HepG2 (cell line): Measurements from ENCODE around the gene ITGA2. TPM values are rescaled to one million over a fixed set of nuclear protein-coding genes. Genes with fewer than 3 reads are reported as not detected.

ENCODE experiments used
- ATAC-seq: fragments of 200-7000 bp; cut with Tn5 transposase; 3 replicates; pipeline ENCODE4 v1.9.1; 2020; ENCODE audit warnings: mild to moderate bottlenecking, moderate library complexity
- BruUV-seq: library from RNA; stranded (reverse); fragments of 400-500 nt; replicated peaks from 2 replicates; lab custom pipeline; 2021; lab: Mats Ljungman, UMichigan
- CTCF ChIA-PET: fragments of 300-600 bp; formaldehyde crosslinking; extraction: SDS; loops from one replicate; lab custom pipeline; 2021; ENCODE audit warnings: low total read pairs, inconsistent platforms, low intra/inter-chr PET ratio; lab: Yijun Ruan, JAX
- POLR2A ChIA-PET: fragments of 350-600 bp; sonication (Branson Sonifier 250); formaldehyde crosslinking; loops from one replicate; lab custom pipeline; 2020; ENCODE audit warnings: antibody characterized with exemption, inconsistent platforms; lab: Yijun Ruan, JAX
- DNase-seq: peaks from one replicate; pipeline ENCODE4 v3.0.0-alpha.2; 2015; ENCODE audit warnings: low spot score
- FAIRE-seq: peaks from 3 replicates; lab custom pipeline; 2011; peaks lifted over from hg19 to GRCh38; lab: Jason Lieb, UNC
- H2AFZ ChIP-seq: one replicate; pipeline ENCODE4 v1.6.1; 2011; ENCODE audit warnings: low read length, inconsistent platforms
- H3K27ac ChIP-seq: fragments of 300-600 bp; 3 replicates; pipeline ENCODE4 v1.8.0; 2011; ENCODE audit warnings: mixed run types, mild to moderate bottlenecking, mixed read lengths, low read length, inconsistent platforms; ENCODE audit not compliant: insufficient read depth; ENCODE audit errors: extremely low read length
- H3K27me3 ChIP-seq, 2 experiments: fragments of 200-600 bp in 1 of 2; 2 replicates in 1 of 2; 3 replicates in 1 of 2; pipeline versions ENCODE4 v1.6.0 to v1.8.0; 2011; ENCODE audit warnings: low read length in 2 of 2, mild to moderate bottlenecking in 2 of 2, moderate library complexity in 2 of 2, inconsistent platforms in 1 of 2; ENCODE audit not compliant: insufficient read depth in 2 of 2, control insufficient read depth in 1 of 2
- H3K36me3 ChIP-seq, 2 experiments: fragments of 200-600 bp in 1 of 2; replicated peaks in 1 of 2; 2 replicates in 1 of 2; 3 replicates in 1 of 2; pipeline versions ENCODE4 v1.5.1 to v1.8.0; 2011; ENCODE audit warnings: low read length in 2 of 2, inconsistent platforms in 1 of 2; ENCODE audit not compliant: insufficient read depth in 2 of 2, control insufficient read depth in 1 of 2
- H3K4me1 ChIP-seq: 2 replicates; pipeline ENCODE4 v1.5.1; 2012; ENCODE audit warnings: low read length, inconsistent platforms; ENCODE audit not compliant: insufficient read depth
- H3K4me2 ChIP-seq: 2 replicates; pipeline ENCODE4 v1.6.0; 2011; ENCODE audit warnings: low read depth, low read length, inconsistent platforms
- H3K4me3 ChIP-seq, 3 experiments: fragments of 200-600 bp in 1 of 3; sonication (generic), shearing (Covaris generic) in 1 of 3; replicated peaks in 1 of 3; 2 replicates each; pipeline ENCODE4 v1.5.1; 2011 to 2016; ENCODE audit warnings: low read length in 3 of 3, inconsistent platforms in 2 of 3, low read depth in 2 of 3, mild to moderate bottlenecking in 2 of 3, control low read depth in 1 of 3, mixed read lengths in 1 of 3; ENCODE audit not compliant: insufficient read depth in 1 of 3
- H3K79me2 ChIP-seq: one replicate; pipeline ENCODE4 v1.6.1; 2011; ENCODE audit warnings: low read length, inconsistent platforms; ENCODE audit not compliant: insufficient read depth
- H3K9ac ChIP-seq: 2 replicates; pipeline ENCODE4 v1.6.0; 2011; ENCODE audit warnings: mild to moderate bottlenecking, low read depth, low read length, inconsistent platforms; ENCODE audit not compliant: insufficient read depth
- H3K9me3 ChIP-seq: 2 replicates; pipeline ENCODE4 v1.5.1; 2012; ENCODE audit warnings: mild to moderate bottlenecking, low read length
- H4K20me1 ChIP-seq: 2 replicates; pipeline ENCODE4 v1.6.0; 2011; ENCODE audit warnings: inconsistent platforms, mild to moderate bottlenecking, low read length, moderate library complexity; ENCODE audit not compliant: insufficient read depth
- AGO1 ChIP-seq: fragments of 200-400 bp; formaldehyde crosslinking; IDR thresholded peaks from 2 replicates; pipeline ENCODE4 v1.6.1; 2017; ENCODE audit warnings: mild to moderate bottlenecking, low read depth, low read length, moderate library complexity; ENCODE audit not compliant: poor library complexity, severe bottlenecking
- CREB3 ChIP-seq: sonication (generic); formaldehyde crosslinking; IDR thresholded peaks from 2 replicates; pipeline ENCODE4 v1.5.0; 2020; ENCODE audit warnings: missing genetic modification reagents
- DNMT3B ChIP-seq: conservative IDR thresholded peaks from 2 replicates; pipeline ENCODE4 v1.6.1; 2016; ENCODE audit warnings: missing biosample characterization, control low read depth
- FOXP4 ChIP-seq: sonication (generic); formaldehyde crosslinking; IDR thresholded peaks from 2 replicates; pipeline ENCODE4 v1.4.0; 2020; ENCODE audit warnings: missing genetic modification reagents
- GMEB2 ChIP-seq: IDR thresholded peaks from 2 replicates; pipeline ENCODE4 v1.6.1; 2016; ENCODE audit warnings: missing biosample characterization, missing genetic modification reagents, low read depth
- HDAC1 ChIP-seq: sonication (generic); formaldehyde crosslinking; IDR thresholded peaks from 2 replicates; pipeline ENCODE4 v1.5.1; 2020; ENCODE audit warnings: mild to moderate bottlenecking, missing genetic modification reagents
- HIVEP1 ChIP-seq: sonication (generic); formaldehyde crosslinking; IDR thresholded peaks from 2 replicates; pipeline ENCODE4 v1.4.0; 2020; ENCODE audit warnings: mild to moderate bottlenecking, missing genetic modification reagents
- PBX3 ChIP-seq: sonication (generic); formaldehyde crosslinking; IDR thresholded peaks from 2 replicates; pipeline ENCODE4 v1.8.1; 2023; ENCODE audit warnings: missing genetic modification reagents, inconsistent platforms, borderline replicate concordance
- PHB2 ChIP-seq: fragments of 450-650 bp; IDR thresholded peaks from 2 replicates; pipeline ENCODE4 v1.6.1; 2018; ENCODE audit not compliant: partially characterized antibody
- RAD21 ChIP-seq: fragments of 450-650 bp; formaldehyde crosslinking; IDR thresholded peaks from 2 replicates; pipeline ENCODE4 v1.5.0; 2020; ENCODE audit warnings: mild to moderate bottlenecking
- ZNF616 ChIP-seq: sonication (generic); formaldehyde crosslinking; IDR thresholded peaks from 2 replicates; pipeline ENCODE4 v1.5.0; 2020; ENCODE audit warnings: low read depth, mild to moderate bottlenecking, missing genetic modification reagents
- ZNF678 ChIP-seq: sonication (generic); formaldehyde crosslinking; IDR thresholded peaks from 2 replicates; pipeline ENCODE4 v1.4.0; 2020; ENCODE audit warnings: mild to moderate bottlenecking, missing genetic modification reagents
- WGBS: methylation state at CpG from one replicate; pipeline ENCODE4 v1.1.6; 2017; ENCODE audit warnings: low lambda C conversion rate; 5-methylcytosine and 5-hydroxymethylcytosine counted together
- in situ Hi-C: cut with HindIII; loops from 2 replicates; pipeline ENCODE4 v1.10.0; 2017; ENCODE audit warnings: low pct_unique_long_range_greater_than_20kb; ENCODE audit not compliant: extremely low pct_ligation_motif_present
- intact Hi-C: fragments of 100-400 bp; cut with micrococcal nuclease; formaldehyde crosslinking; loops from one replicate; pipeline ENCODE4 v1.10.0; 2022; ENCODE audit not compliant: unreplicated experiment
- polyA plus RNA-seq, 8 experiments: library from polyadenylated mRNA; depleted of rRNA in 3 of 8; stranded (reverse) in 7 of 8; unstranded in 1 of 8; fragments of >200 nt; fragmentation: Illumina TruSeq in 4 of 8; extraction: Trizol in 4 of 8; gene quantifications; 2 replicates each; pipeline versions ENCODE4 v1.2.1 to v1.2.3, GENCODE V29; 2011 to 2016; ENCODE audit warnings: low read depth in 4 of 8, missing spikeins in 1 of 8, mixed read lengths in 1 of 8; ENCODE audit not compliant: insufficient read depth in 1 of 8
- total RNA-seq, 5 experiments: library from RNA; depleted of rRNA; stranded (reverse); fragments of >200 nt; fragmentation: Illumina TruSeq; extraction: Trizol; gene quantifications; 2 replicates each; pipeline ENCODE4 v1.2.3, GENCODE V29; 2016; ENCODE audit warnings: low read depth in 1 of 5

Gene ITGA2
- total and polyA plus RNA-seq, 2 of the 13 experiments (the other 11 are each of a cell fraction or from before 2014, with no cell fraction given) = 15.8 to 58.3 TPM

- Histone ChIP-seq H3K4me1 (0 out of 2 replicates have a peak, but pooled peaks cover 4% of the 10 kb centered on the region), H3K9ac (no peak overlapping the region), H3K27ac (no peak overlapping the region), H3K79me2 (no peaks in the 10 kb centered on the region), H3K4me2 (no peak overlapping the region), H3K9me3 (no peaks in the 10 kb centered on the region), H3K36me3 (peaks cover 28 to 76% of the 10 kb centered on the region in 2 experiments), H2AFZ (no peak overlapping the region), H3K27me3 (no peaks in the 10 kb centered on the region), H4K20me1 (no peaks in the 10 kb centered on the region), H3K4me3 (no peak overlapping the region)
- in situ Hi-C loops = no loop called here
- ATAC-seq (no peak), DNase-seq (no peak), FAIRE-seq (no peak)
- WGBS = 87% methylated on average over 4 of the region's 4 CpGs
- intact Hi-C loops = no loop called here
- TF ChIP-seq ZNF678 (CRISPR knock-in tag) = no peak
- TF ChIP-seq GMEB2 = no peak
- TF ChIP-seq DNMT3B = no peak
- TF ChIP-seq HDAC1 (CRISPR knock-in tag) = no peak
- TF ChIP-seq HIVEP1 = no peak
- TF ChIP-seq PHB2 = no peak
- no peak for TF ChIP-seq ZNF616 (CRISPR knock-in tag)
- POLR2A ChIA-PET = no interaction called here
- CTCF ChIA-PET = no interaction called here
- BruUV-seq = no TSS peak
These were observed 79.2 kb downstream of the ITGA2 start for GRCh38 chr5:53068291-53068836.

- in situ Hi-C loops = no loop called here
- CTCF ChIA-PET = no interaction called here
- 97% methylated on average over 5 of the region's 5 CpGs for WGBS
- Histone ChIP-seq H3K36me3 (peaks cover 28 to 81% of the 10 kb centered on the region in 2 experiments), H2AFZ (no peak overlapping the region), H3K4me3 (no peak overlapping the region), H3K9ac (no peak overlapping the region), H3K4me1 (0 out of 2 replicates have a peak, but pooled peaks cover 4% of the 10 kb centered on the region), H3K27me3 (no peaks in the 10 kb centered on the region), H3K9me3 (no peaks in the 10 kb centered on the region), H3K4me2 (no peak overlapping the region), H3K27ac (no peak overlapping the region), H3K79me2 (no peaks in the 10 kb centered on the region), H4K20me1 (no peaks in the 10 kb centered on the region)
- BruUV-seq = no TSS peak
- no peak for ATAC-seq
- intact Hi-C loops = no loop called here
- FAIRE-seq = no peak
- POLR2A ChIA-PET = no interaction called here
- no peak for DNase-seq
- TF ChIP-seq FOXP4 (CRISPR knock-in tag) (no peak), AGO1 (no peak), CREB3 (CRISPR knock-in tag) (no peak), RAD21 (no peak), PBX3 (no peak)
These were observed 80.5 kb downstream of the ITGA2 start for GRCh38 chr5:53069626-53070025.
